ENCODE measurements around the gene ANGPTL1.

Gene ANGPTL1

DNA sequence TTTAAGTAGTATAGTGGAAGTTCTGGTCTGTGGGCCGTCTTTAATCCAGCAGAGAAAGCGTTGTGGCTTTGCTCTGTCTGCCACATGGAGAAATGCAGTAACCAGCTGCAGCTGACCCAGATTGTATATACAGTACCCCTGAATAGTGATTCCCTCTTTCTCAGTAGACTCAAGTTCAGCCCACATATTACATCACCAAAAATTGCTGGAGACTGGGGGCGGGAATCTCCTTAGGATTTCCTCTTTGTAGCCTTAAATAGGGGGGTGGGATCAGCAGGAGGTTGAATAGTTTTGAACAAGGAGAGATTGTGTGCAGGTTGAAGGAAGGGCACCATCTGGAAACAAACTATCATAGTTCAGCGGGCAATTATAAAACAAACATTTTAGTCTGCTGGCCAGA is at the start of gene ANGPTL1:
Gene ANGPTL1, minus strand, starts transcription at position 134 of the 400 bp plus-strand sequence. CDS start 5,301 bp downstream, outside the sequence.
- DNase-seq (ENCODE audit: low read depth in 2 of 2) = no peak

- no peak for DNase-seq (ENCODE audit: low read depth in 2 of 2)
Measured at GRCh38 chr1:178919581-178919980, 48.7 kb upstream of the ANGPTL1 start.

- DNase-seq (ENCODE audit: low read depth in 2 of 2) = no peak
Measured at GRCh38 chr1:178918955-178919354, 48.1 kb upstream of the ANGPTL1 start.

DNA sequence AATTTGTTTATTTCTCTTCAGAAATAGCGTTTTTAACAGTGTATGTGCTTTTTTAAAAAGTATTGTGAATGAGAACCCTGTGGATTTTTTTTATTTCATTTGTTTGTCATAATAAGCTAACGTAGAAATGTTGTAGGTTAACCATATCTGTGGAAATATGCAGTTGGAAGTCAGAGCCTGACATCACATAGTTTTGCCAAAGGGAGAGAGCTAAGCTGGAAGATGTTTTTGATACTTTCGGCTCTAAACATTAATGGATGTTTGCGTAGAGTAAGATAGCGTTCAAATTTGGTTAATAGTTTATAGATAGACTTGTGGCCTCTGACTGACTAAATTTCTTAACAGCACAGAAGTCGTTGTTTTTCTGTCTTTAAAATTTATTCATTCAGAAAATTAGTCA is 47.4 kb upstream of the ANGPTL1 start:
- DNase-seq (ENCODE audit: low read depth in 2 of 2) = no peak

- DNase-seq (ENCODE audit: low read depth in 2 of 2) = no peak
Measured at GRCh38 chr1:178916448-178917174, 45.7 kb upstream of the ANGPTL1 start.

DNA sequence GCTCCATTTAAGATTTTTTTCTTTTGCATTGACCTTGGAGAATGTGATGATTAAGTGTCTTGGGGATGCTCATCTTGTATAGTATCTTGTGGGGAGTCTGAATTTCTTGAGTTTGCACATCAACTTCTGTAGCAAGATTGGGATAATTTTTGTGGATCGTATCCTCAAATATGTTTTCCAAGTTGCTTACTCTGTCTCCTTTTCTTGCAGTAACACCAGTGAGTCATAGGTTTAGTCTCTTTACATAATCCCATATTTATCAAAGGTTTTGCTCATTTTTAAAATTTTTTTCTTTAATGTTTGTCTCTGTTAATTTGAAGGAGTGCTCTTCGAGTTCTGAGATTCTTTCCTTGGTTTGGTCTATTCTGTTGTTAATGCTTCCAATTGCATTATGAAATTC is 41.7 kb upstream of the ANGPTL1 start:
- no peak for DNase-seq (ENCODE audit: low read depth in 2 of 2)

DNA sequence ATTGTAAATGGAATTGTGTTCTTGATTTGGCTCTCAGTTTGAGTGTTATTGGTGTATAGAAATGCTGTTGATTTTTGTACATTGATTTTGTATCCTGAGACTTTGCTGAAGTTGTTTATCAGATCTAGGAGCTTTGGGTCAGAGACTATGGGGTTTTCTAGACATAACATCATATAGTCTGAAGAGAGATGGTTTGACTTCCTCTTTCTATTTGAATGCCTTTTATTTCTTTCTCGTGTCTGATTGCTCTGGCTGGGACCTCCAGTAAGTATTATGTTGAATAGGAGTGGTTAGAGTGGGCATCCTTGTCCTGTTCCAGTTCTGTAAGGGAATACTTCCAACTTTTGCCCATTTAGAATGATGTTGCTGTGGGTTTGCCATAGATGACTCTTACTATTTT is 39.1 kb upstream of the ANGPTL1 start:
- DNase-seq (ENCODE audit: low read depth in 2 of 2) = no peak

GRCh38 chr1:178908358-178908757 is 37.5 kb upstream of the ANGPTL1 start:
- no peak for DNase-seq (ENCODE audit: low read depth in 2 of 2)

GRCh38 chr1:178901482-178902125 is 30.7 kb upstream of the ANGPTL1 start:
- no peak for DNase-seq (ENCODE audit: low read depth in 2 of 2)

DNA sequence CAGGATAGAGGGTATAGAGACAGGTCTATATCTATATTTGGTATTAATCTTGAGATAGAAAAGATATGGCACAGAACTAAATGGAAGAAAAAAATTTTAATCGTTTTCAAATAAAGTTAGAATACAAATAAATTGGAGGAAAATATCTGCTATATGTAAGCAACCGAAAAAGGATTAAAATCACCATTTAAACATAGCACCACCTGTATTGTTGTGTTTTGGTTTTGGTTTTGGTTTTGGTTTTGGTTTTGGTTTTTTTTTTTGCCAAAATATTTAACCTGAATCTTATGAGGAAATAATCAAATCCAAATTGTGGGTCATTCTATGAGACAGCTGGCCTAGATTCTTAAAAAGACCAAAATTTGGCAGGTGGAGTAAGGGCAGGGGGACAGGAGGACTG is 28.5 kb upstream of the ANGPTL1 start:
- DNase-seq (ENCODE audit: low read depth in 2 of 2) = no peak

- DNase-seq (ENCODE audit: low read depth in 2 of 2) = no peak
Measured at GRCh38 chr1:178898401-178898800, 27.5 kb upstream of the ANGPTL1 start.

- no peak for DNase-seq (ENCODE audit: low read depth in 2 of 2)
Measured at GRCh38 chr1:178895928-178896327, 25.1 kb upstream of the ANGPTL1 start.

GRCh38 chr1:178886551-178886950 is 15.7 kb upstream of the ANGPTL1 start:
- no peak for DNase-seq (ENCODE audit: low read depth in 2 of 2)

DNA sequence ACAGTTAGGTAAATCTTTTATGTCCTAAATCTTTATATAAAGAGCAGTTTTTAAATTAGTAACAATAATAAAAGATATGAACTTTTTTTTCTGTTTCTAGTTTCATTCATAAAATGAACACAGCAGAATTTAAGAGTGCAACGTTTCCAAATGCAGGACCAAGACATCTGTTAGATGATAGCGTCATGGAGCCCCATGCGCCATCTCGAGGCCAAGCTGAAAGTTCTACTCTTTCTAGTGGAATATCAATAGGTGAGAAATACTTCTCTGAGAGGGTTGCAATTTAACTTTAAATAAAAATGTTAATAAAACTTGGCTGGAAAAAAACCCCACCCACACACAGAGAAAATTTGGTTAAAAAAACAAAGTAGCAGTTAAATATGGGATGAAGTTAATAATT is 15.0 kb upstream of the ANGPTL1 start:
- DNase-seq (ENCODE audit: low read depth in 2 of 2) = no peak

DNA sequence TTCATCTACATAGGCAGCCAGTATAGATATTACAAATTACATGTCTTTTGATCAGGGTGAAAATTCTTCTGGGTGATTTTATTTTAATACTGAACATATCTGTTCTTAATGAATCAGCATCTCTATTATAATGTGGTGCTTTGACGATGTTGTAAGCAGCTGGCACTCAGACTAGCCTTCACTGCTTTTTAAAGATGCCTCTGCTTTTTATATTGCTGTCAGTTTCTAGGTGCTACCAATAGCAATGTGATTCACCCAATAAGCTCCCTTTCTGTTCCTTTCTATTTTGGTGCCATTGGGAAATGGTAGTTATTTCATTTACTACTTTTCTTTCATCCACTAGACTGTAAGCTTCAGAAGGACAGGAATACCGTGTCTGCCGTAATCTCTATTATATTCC is 11.1 kb upstream of the ANGPTL1 start:
- no peak for DNase-seq (ENCODE audit: low read depth in 2 of 2)

- no peak for DNase-seq (ENCODE audit: low read depth in 2 of 2)
Measured at GRCh38 chr1:178877896-178878295, 7.0 kb upstream of the ANGPTL1 start.

- DNase-seq (ENCODE audit: low read depth in 2 of 2) = no peak
Measured at GRCh38 chr1:178875936-178876335, 5.1 kb upstream of the ANGPTL1 start.

DNA sequence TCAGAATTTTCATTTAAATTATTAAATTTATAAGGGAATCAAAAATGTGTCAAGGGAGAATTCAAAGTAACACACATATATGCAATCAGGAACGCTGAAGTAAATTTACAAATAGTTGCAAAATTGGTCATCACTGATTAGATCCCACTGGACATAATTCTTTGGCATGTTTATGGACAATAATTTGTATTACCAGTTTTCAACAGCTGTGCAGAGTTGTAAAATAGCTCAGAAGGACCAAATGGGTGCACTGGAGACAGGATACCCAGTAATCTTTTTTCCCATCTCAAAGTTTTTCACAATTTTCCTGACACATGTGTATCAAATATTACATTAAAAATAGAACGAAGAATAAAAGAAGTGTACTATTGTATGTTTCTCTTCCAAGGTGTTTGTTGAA is 4.1 kb upstream of the ANGPTL1 start:
- no peak for DNase-seq (ENCODE audit: low read depth in 2 of 2)

GRCh38 chr1:178871551-178872320 is 859 bp upstream of the ANGPTL1 start:
- DNase-seq (ENCODE audit: low read depth in 2 of 2) = no peak

DNA sequence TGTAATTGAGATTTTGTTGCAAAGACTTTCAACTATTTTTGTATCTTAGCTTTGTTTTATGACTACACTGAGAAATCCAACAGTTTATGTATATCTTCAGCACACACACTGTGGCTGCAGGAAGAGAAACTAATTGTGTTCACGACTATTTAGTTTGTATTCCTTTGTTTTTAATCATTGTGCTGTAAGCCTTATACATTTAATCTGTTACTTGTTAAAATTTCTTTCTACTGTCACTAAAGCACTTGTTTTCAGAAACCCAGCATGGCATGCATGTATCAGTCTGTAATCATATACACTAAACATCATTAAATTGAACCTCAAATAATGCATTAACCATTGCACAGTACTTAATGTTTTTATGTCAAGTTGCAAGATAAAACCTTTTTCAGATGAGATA is 656 bp downstream of the ANGPTL1 start:
- no peak for DNase-seq (ENCODE audit: low read depth in 2 of 2)

DNA sequence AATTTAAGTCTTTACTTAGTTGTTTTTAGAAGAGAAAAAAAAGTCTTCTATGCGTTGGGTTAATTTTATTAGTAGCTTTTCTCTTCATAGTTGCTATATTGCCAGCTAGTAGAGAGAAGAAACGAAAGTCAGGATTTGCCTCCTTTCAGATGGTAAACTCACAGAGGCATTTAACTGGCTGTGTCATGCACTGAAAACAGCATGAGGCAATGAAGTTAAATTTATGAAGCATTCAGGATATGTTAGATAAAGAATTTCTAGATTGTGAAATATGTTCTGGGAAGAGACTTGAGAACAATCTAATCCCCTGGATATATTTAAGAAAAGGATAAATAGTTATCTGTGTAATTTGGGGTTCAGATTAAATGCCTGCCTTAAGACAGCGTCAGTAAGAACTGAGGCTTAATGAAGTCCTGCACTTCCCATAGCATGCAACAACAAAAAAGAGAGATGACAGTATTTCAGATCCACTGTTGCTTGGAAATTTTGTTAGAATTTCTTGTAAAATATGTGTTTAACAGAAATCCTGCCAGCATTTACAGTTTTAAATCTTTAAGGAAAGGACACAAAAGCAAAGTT is 1.7 kb downstream of the ANGPTL1 start:
- DNase-seq (ENCODE audit: low read depth in 2 of 2) = no peak

GRCh38 chr1:178868706-178869105 is 2.2 kb downstream of the ANGPTL1 start:
- no peak for DNase-seq (ENCODE audit: low read depth in 2 of 2)

Data from activated CD8-positive, alpha-beta memory T cell treated with anti-CD3 and anti-CD28 coated beads for 4 hours (primary cell).